H9 (cell line): ENCODE results near the gene CHMP6. TPM values are rescaled to one million over a fixed set of nuclear protein-coding genes. Genes with fewer than 3 reads are reported as not detected.

Experiments
- DNase-seq: peaks from one replicate; pipeline ENCODE4 v3.0.0-alpha.2; 2017
- H2AFZ ChIP-seq: one replicate; pipeline ENCODE4 v1.6.1; 2013; ENCODE audit warnings: mild to moderate bottlenecking, low read length, control low read depth, moderate library complexity
- H2AK5ac ChIP-seq: 2 replicates; pipeline ENCODE4 v1.6.1; 2013; ENCODE audit warnings: low read length, control low read depth, mixed read lengths; ENCODE audit not compliant: insufficient read length
- H2BK120ac ChIP-seq: one replicate; pipeline ENCODE4 v1.6.1; 2013; ENCODE audit warnings: low read depth, mild to moderate bottlenecking, low read length, control low read depth, inconsistent platforms; ENCODE audit not compliant: poor library complexity, severe bottlenecking
- H2BK12ac ChIP-seq: 2 replicates; pipeline ENCODE4 v1.6.1; 2013; ENCODE audit warnings: low read length, control low read depth, mixed read lengths, low read depth; ENCODE audit not compliant: insufficient read length
- H2BK15ac ChIP-seq: 2 replicates; pipeline ENCODE4 v1.6.1; 2013; ENCODE audit warnings: low read depth, low read length, control low read depth
- H2BK20ac ChIP-seq: one replicate; pipeline ENCODE4 v1.6.1; 2013; ENCODE audit warnings: low read depth, mild to moderate bottlenecking, low read length, control low read depth, inconsistent platforms; ENCODE audit not compliant: poor library complexity, severe bottlenecking
- H2BK5ac ChIP-seq: 2 replicates; pipeline ENCODE4 v1.6.1; 2013; ENCODE audit warnings: low read length, control low read depth, mixed read lengths; ENCODE audit not compliant: insufficient read length
- H3K14ac ChIP-seq: 2 replicates; pipeline ENCODE4 v1.6.1; 2013; ENCODE audit warnings: low read length, control low read depth; ENCODE audit not compliant: insufficient read depth
- H3K18ac ChIP-seq: 2 replicates; pipeline ENCODE4 v1.6.1; 2013; ENCODE audit warnings: low read depth, mild to moderate bottlenecking, mixed read lengths, low read length, control low read depth; ENCODE audit not compliant: insufficient read length
- H3K23ac ChIP-seq: 2 replicates; pipeline ENCODE4 v1.6.1; 2013; ENCODE audit warnings: low read length, control low read depth, mixed read lengths, low read depth; ENCODE audit not compliant: insufficient read length
- H3K23me2 ChIP-seq: 2 replicates; pipeline ENCODE4 v1.6.1; 2013; ENCODE audit warnings: low read depth, mild to moderate bottlenecking, mixed read lengths, low read length, control low read depth; ENCODE audit not compliant: insufficient read length, poor library complexity, severe bottlenecking
- H3K27ac ChIP-seq: 2 replicates; pipeline ENCODE4 v1.5.1; 2013; ENCODE audit warnings: low read length, control low read depth, mixed read lengths, low read depth; ENCODE audit not compliant: insufficient read length
- H3K27me3 ChIP-seq: 2 replicates; pipeline ENCODE4 v1.6.1; 2013; ENCODE audit warnings: low read length, control low read depth, inconsistent platforms; ENCODE audit not compliant: insufficient read depth
- H3K4ac ChIP-seq: 2 replicates; pipeline ENCODE4 v1.6.1; 2013; ENCODE audit warnings: low read depth, mild to moderate bottlenecking, control low read depth, inconsistent platforms, low read length, moderate library complexity
- H3K4me1 ChIP-seq: 2 replicates; pipeline ENCODE4 v1.6.1; 2013; ENCODE audit warnings: low read length, control low read depth, inconsistent platforms; ENCODE audit not compliant: insufficient read depth
- H3K4me2 ChIP-seq: 2 replicates; pipeline ENCODE4 v1.6.1; 2013; ENCODE audit warnings: low read length, control low read depth, mixed read lengths; ENCODE audit not compliant: insufficient read length, insufficient read depth
- H3K56ac ChIP-seq: 2 replicates; pipeline ENCODE4 v1.6.1; 2013; ENCODE audit warnings: low read depth, mild to moderate bottlenecking, mixed read lengths, low read length, control low read depth; ENCODE audit not compliant: insufficient read length
- H3K79me1 ChIP-seq: 2 replicates; pipeline ENCODE4 v1.6.1; 2013; ENCODE audit warnings: low read depth, mild to moderate bottlenecking, moderate library complexity, low read length, control low read depth, inconsistent platforms; ENCODE audit not compliant: insufficient read depth, poor library complexity, severe bottlenecking
- H3K79me2 ChIP-seq: 2 replicates; pipeline ENCODE4 v1.6.1; 2013; ENCODE audit warnings: low read length, control low read depth, inconsistent platforms; ENCODE audit not compliant: insufficient read depth
- H3K9ac ChIP-seq: 2 replicates; pipeline ENCODE4 v1.6.1; 2013; ENCODE audit warnings: low read length, control low read depth, mixed read lengths; ENCODE audit not compliant: insufficient read length; ENCODE audit errors: extremely low read depth
- H3K9me3 ChIP-seq: one replicate; pipeline ENCODE4 v1.6.1; 2013; ENCODE audit warnings: low read depth, low read length, inconsistent platforms; ENCODE audit not compliant: control insufficient read depth
- H3T11ph ChIP-seq: one replicate; pipeline ENCODE4 v1.6.1; 2013; ENCODE audit warnings: mild to moderate bottlenecking, low read length, control low read depth, inconsistent platforms
- H4K20me1 ChIP-seq: one replicate; pipeline ENCODE4 v1.6.1; 2013; ENCODE audit not compliant: control insufficient read depth, insufficient read length, insufficient read depth
- H4K5ac ChIP-seq: 2 replicates; pipeline ENCODE4 v1.6.1; 2013; ENCODE audit warnings: low read depth, mild to moderate bottlenecking, mixed read lengths, low read length, control low read depth; ENCODE audit not compliant: insufficient read length
- H4K8ac ChIP-seq: replicated peaks from 2 replicates; pipeline ENCODE4 v1.6.1; 2013; ENCODE audit warnings: low read length, control low read depth, mixed read lengths, low read depth; ENCODE audit not compliant: insufficient read length
- H4K91ac ChIP-seq: 2 replicates; pipeline ENCODE4 v1.6.1; 2013; ENCODE audit warnings: low read depth, mild to moderate bottlenecking, moderate library complexity, mixed read lengths, low read length, control low read depth; ENCODE audit not compliant: insufficient read length
- H3K27ac Mint-ChIP-seq, 3 experiments: 2 replicates in 2 of 3; 3 replicates in 1 of 3; pipeline ENCODE4 v1.8.0; 2020 to 2021; ENCODE audit warnings: mixed read lengths in 3 of 3, mild to moderate bottlenecking in 1 of 3, moderate library complexity in 1 of 3
- H3K27me3 Mint-ChIP-seq: 2 replicates; pipeline ENCODE4 v1.8.0; 2021; ENCODE audit warnings: low read depth, mild to moderate bottlenecking, moderate library complexity, mixed read lengths
- H3K36me3 Mint-ChIP-seq, 3 experiments: 2 replicates in 2 of 3; 3 replicates in 1 of 3; pipeline ENCODE4 v1.8.0; 2020 to 2021; ENCODE audit warnings: low read depth in 3 of 3, mixed read lengths in 3 of 3; ENCODE audit not compliant: insufficient read depth in 1 of 3
- H3K4me1 Mint-ChIP-seq, 2 experiments: 2 replicates each; pipeline ENCODE4 v1.8.0; 2020; ENCODE audit warnings: mixed read lengths in 2 of 2
- H3K4me3 Mint-ChIP-seq, 2 experiments: 2 replicates in 1 of 2; 3 replicates in 1 of 2; pipeline ENCODE4 v1.8.0; 2020 to 2021; ENCODE audit warnings: mild to moderate bottlenecking in 2 of 2, mixed read lengths in 2 of 2, moderate library complexity in 1 of 2
- H3K9me3 Mint-ChIP-seq, 2 experiments: 2 replicates in 1 of 2; 3 replicates in 1 of 2; pipeline ENCODE4 v1.8.0; 2020; ENCODE audit warnings: mild to moderate bottlenecking in 2 of 2, mixed read lengths in 2 of 2, moderate library complexity in 1 of 2
- CTCF ChIP-seq: fragments of 200-600 bp; sonication (generic); conservative IDR thresholded peaks from 3 replicates; pipeline ENCODE4 v1.8.0; 2021; ENCODE audit warnings: antibody characterized with exemption, mild to moderate bottlenecking
- WGBS: extraction: QIAGEN DNeasy Blood & Tissue Kit; methylation state at CpG from one replicate; pipeline ENCODE4 v1.1.7; 2013; ENCODE audit warnings: missing lambda C conversion rate, low lambda C conversion rate, mixed read lengths; ENCODE audit not compliant: insufficient read length; ENCODE audit errors: extremely low coverage; 5-methylcytosine and 5-hydroxymethylcytosine counted together
- total RNA-seq: library from RNA; stranded (reverse); gene quantifications from 2 replicates; pipeline ENCODE4 v1.2.1, GENCODE V29; 2021

CHMP6 gene
- total RNA-seq, 1 experiment from 2014 or later: 23.4 TPM

- TF ChIP-seq CTCF: no peak
These were observed 44.0 kb downstream of the CHMP6 start for GRCh38 chr17:81035521-81036196.

More at GRCh38 chr17:81035521-81036196, 44.0 kb downstream of the CHMP6 start:
- H2BK15ac ChIP-seq: no peak overlapping the region
- no peak overlapping the region for H2AFZ ChIP-seq
- no peaks in the 10 kb centered on the region; the same call in 1 of the 2 replicates for H3K79me2 ChIP-seq
- H3K23me2 ChIP-seq: peaks cover 9% of the 10 kb centered on the region
- no peak overlapping the region for H4K91ac ChIP-seq
- H3T11ph ChIP-seq: no peak overlapping the region
- no peak for DNase-seq
- no peak overlapping the region for H2BK20ac ChIP-seq
- WGBS: no CpG with 5 or more reads among the region's 66 CpGs
- H3K9ac ChIP-seq: no peak overlapping the region
- peak overlapping the region; percentile 67 for H3K4me2 ChIP-seq
- no peak overlapping the region for H3K4ac ChIP-seq
- H2BK12ac ChIP-seq: no peak overlapping the region
- peaks cover 2% of the 10 kb centered on the region; the same call in 1 of the 2 replicates for H3K27me3 ChIP-seq
- Mint-ChIP-seq H3K36me3 (peaks cover 2 to 21% (median 11%) of the 10 kb centered on the region in 3 experiments; a peak in 6 of 7 replicates), H3K27ac (no peak overlapping the region), H3K4me1 (peaks cover 27 to 41% of the 10 kb centered on the region in 2 experiments), H3K27me3 (peaks cover 25% of the 10 kb centered on the region), H3K9me3 (no peaks in the 10 kb centered on the region; a peak in 1 of 5 replicates), H3K4me3 (peak overlapping the region; percentile 82 to 89)
- no peak overlapping the region for H4K8ac ChIP-seq
- no peak overlapping the region for H4K5ac ChIP-seq
- H2AK5ac ChIP-seq: no peak overlapping the region
- peaks cover 4% of the 10 kb centered on the region; the same call in 1 of the 2 replicates for H3K4me1 ChIP-seq
- H3K23ac ChIP-seq: no peak overlapping the region
- no peaks in the 10 kb centered on the region for H3K9me3 ChIP-seq
- no peak overlapping the region for H3K56ac ChIP-seq
- no peak overlapping the region for H3K18ac ChIP-seq
- no peak overlapping the region for H3K27ac ChIP-seq
- H4K20me1 ChIP-seq: no peaks in the 10 kb centered on the region
- H3K79me1 ChIP-seq: no peaks in the 10 kb centered on the region
- no peak overlapping the region for H3K14ac ChIP-seq
- H2BK120ac ChIP-seq: no peak overlapping the region
- H2BK5ac ChIP-seq: no peak overlapping the region
